K562 (cell line): ENCODE results near the gene HOXB3. TPM values are rescaled to one million over a fixed set of nuclear protein-coding genes. Genes with fewer than 3 reads are reported as not detected.

Experiments used
- CCNT2 ChIP-seq: IDR thresholded peaks from 2 replicates; pipeline ENCODE4 v1.6.1; 2011; ENCODE audit warnings: borderline replicate concordance, low read depth, mild to moderate bottlenecking, moderate library complexity, mixed read lengths, low read length; ENCODE audit not compliant: insufficient read length; ENCODE audit errors: extremely low read depth
- EZH2 ChIP-seq: IDR thresholded peaks from 2 replicates; pipeline ENCODE4 v1.6.1; 2012; ENCODE audit warnings: low read depth, mild to moderate bottlenecking, inconsistent platforms, low read length, borderline replicate concordance
- HMG20B ChIP-seq: fragments of 250-450 bp; sonication (Bioruptor Pico); IDR thresholded peaks from 2 replicates; pipeline ENCODE4 v1.5.0; 2021; ENCODE audit warnings: mild to moderate bottlenecking
- LEF1 ChIP-seq: fragments of 450-650 bp; IDR thresholded peaks from 2 replicates; pipeline ENCODE4 v1.6.1; 2016; ENCODE audit warnings: mild to moderate bottlenecking
- MTA1 ChIP-seq: fragments of 450-650 bp; IDR thresholded peaks from 2 replicates; pipeline ENCODE4 v1.6.1; 2017; ENCODE audit warnings: borderline replicate concordance
- PHB2 ChIP-seq: fragments of 450-650 bp; IDR thresholded peaks from 2 replicates; pipeline ENCODE4 v1.6.1; 2017; ENCODE audit warnings: low read depth
- RNF2 ChIP-seq: sonication (generic); IDR thresholded peaks from 2 replicates; pipeline ENCODE4 v1.6.1; 2016
- SPI1 ChIP-seq: IDR thresholded peaks from 2 replicates; pipeline ENCODE4 v1.6.1; 2011; ENCODE audit warnings: low read depth, low read length, control low read depth, borderline replicate concordance
- ZFX ChIP-seq: sonication (generic); formaldehyde crosslinking; IDR thresholded peaks from 2 replicates; pipeline ENCODE4 v1.8.0; 2022; ENCODE audit warnings: mild to moderate bottlenecking, missing genetic modification reagents, moderate library complexity
- ZKSCAN1 ChIP-seq: fragments of 150-350 bp; IDR thresholded peaks from 2 replicates; pipeline ENCODE4 v1.6.1; 2016; ENCODE audit warnings: low read depth, low read length
- ZNF134 ChIP-seq: fragments of 250-450 bp; sonication (Bioruptor Pico); conservative IDR thresholded peaks from 2 replicates; pipeline ENCODE4 v1.4.0; 2020
- ZNF239 ChIP-seq: fragments of 250-450 bp; sonication (Bioruptor Pico); IDR thresholded peaks from 2 replicates; pipeline ENCODE4 v1.4.0; 2020; ENCODE audit warnings: mild to moderate bottlenecking
- polyA plus RNA-seq, 8 experiments: library from polyadenylated mRNA; depleted of rRNA in 4 of 8; stranded (reverse) in 5 of 8; unstranded in 3 of 8; fragments of >200 nt; fragmentation: Nextera tagmentation in 2 of 8; fragmentation: Illumina TruSeq in 1 of 8; extraction: Ambion mirVana in 2 of 8; extraction: Trizol in 1 of 8; gene quantifications; 2 replicates each; pipeline versions ENCODE4 v1.2.1 to v1.2.3, GENCODE V29; 2011 to 2014; ENCODE audit warnings: inconsistent platforms in 1 of 8, missing spikeins in 1 of 8
- total RNA-seq, 7 experiments: library from RNA; depleted of rRNA in 6 of 7; stranded (reverse); fragments of >200 nt in 6 of 7; fragmentation: Illumina TruSeq in 2 of 7; extraction: Trizol in 2 of 7; gene quantifications; 2 replicates each; pipeline versions ENCODE4 v1.2.1 to v1.2.3, GENCODE V29; 2011 to 2021; ENCODE audit warnings: low replicate concordance in 1 of 7
- TF ChIP-seq, protein P1 (sequence below): fragments of 450-650 bp; IDR thresholded peaks from 2 replicates; pipeline ENCODE4 v1.6.1; 2018; ENCODE audit not compliant: partially characterized antibody
- TF ChIP-seq, protein P2 (sequence below): fragments of 250-450 bp; sonication (Bioruptor Pico); IDR thresholded peaks from 2 replicates; pipeline ENCODE4 v1.8.0; 2021; ENCODE audit warnings: borderline replicate concordance, mild to moderate bottlenecking, moderate library complexity; ENCODE audit not compliant: poor library complexity, severe bottlenecking
- TF ChIP-seq, protein P3 (sequence below), 2 experiments: fragments of 450-650 bp in 1 of 2; sonication (generic) in 1 of 2; formaldehyde crosslinking in 1 of 2; IDR thresholded peaks in 1 of 2; conservative IDR thresholded peaks in 1 of 2; 2 replicates each; pipeline versions ENCODE4 v1.6.1 to v1.8.1; 2016 to 2023; ENCODE audit warnings: mild to moderate bottlenecking in 2 of 2, moderate library complexity in 2 of 2, inconsistent platforms in 1 of 2, missing genetic modification reagents in 1 of 2
- TF ChIP-seq, protein P4 (sequence below): fragments of 450-650 bp; formaldehyde crosslinking; IDR thresholded peaks from 2 replicates; pipeline ENCODE4 v1.4.0; 2022; ENCODE audit warnings: mild to moderate bottlenecking, moderate library complexity
- TF ChIP-seq, protein P5 (sequence below): fragments of 450-650 bp; formaldehyde crosslinking; conservative IDR thresholded peaks from 2 replicates; pipeline ENCODE4 v1.4.0; 2022; ENCODE audit warnings: mild to moderate bottlenecking, missing genetic modification characterization
- TF ChIP-seq, protein P6 (sequence below): fragments of 450-650 bp; formaldehyde crosslinking; IDR thresholded peaks from 2 replicates; pipeline ENCODE4 v1.4.0; 2022; ENCODE audit warnings: missing genetic modification characterization

The HOXB3 gene
- total and polyA plus RNA-seq, 9 of the 15 experiments (the other 6 are each of a cell fraction or from before 2014, with no cell fraction given), result 2.4 to 41.3 (median 20.2) TPM

DNA sequence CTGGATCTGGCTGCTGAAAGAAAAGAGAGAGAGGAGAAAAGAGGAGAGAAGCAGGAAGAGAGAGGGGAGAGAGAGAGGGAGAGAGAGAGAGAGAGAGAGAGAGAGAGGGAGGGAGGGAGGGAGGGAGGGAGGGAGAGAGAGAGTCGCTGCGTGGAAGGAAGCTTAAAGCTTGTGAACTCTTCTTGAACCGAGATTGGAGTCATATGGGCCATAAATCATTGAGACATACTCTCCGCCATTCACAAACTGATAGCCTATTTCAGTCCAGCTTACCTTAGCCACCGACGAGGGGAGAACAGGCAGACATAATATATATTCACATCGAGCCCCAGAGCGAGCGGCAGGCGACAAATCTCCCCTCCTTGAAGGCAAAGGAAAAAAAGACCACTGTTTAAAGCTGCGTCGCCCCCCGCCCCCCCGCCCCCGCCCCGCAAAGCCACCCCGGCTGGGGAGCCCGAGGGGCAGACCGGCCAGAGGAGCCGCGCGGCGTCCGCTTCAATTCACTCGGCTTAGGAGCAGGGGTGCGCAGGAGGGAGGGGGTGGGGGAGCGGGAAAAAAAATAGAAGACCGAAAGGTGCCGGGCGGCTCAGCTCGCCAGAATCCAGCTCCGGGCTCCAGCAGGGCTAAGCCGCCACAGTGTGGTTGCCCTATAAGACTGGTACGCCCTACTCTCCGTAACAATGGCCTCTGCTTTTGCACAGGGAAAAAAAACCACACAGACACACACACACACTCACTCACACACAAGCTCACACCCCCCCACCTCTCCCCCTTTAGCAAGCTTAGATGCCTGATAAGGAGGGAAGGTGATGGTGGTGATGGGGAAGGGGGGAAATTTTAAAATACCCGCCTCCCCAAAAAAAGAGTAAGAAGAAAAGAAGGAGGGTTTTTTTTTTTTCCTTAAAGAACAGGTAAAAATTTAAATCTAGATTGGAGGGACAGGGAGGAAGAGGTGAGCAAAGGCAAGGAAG is 34.5 kb downstream of the HOXB3 start (continued):
- TF ChIP-seq, protein P1, sequence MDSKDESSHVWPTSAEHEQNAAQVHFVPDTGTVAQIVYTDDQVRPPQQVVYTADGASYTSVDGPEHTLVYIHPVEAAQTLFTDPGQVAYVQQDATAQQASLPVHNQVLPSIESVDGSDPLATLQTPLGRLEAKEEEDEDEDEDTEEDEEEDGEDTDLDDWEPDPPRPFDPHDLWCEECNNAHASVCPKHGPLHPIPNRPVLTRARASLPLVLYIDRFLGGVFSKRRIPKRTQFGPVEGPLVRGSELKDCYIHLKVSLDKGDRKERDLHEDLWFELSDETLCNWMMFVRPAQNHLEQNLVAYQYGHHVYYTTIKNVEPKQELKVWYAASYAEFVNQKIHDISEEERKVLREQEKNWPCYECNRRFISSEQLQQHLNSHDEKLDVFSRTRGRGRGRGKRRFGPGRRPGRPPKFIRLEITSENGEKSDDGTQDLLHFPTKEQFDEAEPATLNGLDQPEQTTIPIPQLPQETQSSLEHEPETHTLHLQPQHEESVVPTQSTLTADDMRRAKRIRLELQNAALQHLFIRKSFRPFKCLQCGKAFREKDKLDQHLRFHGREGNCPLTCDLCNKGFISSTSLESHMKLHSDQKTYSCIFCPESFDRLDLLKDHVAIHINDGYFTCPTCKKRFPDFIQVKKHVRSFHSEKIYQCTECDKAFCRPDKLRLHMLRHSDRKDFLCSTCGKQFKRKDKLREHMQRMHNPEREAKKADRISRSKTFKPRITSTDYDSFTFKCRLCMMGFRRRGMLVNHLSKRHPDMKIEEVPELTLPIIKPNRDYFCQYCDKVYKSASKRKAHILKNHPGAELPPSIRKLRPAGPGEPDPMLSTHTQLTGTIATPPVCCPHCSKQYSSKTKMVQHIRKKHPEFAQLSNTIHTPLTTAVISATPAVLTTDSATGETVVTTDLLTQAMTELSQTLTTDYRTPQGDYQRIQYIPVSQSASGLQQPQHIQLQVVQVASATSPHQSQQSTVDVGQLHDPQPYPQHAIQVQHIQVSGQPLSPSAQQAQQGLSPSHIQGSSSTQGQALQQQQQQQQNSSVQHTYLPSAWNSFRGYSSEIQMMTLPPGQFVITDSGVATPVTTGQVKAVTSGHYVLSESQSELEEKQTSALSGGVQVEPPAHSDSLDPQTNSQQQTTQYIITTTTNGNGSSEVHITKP, result peak; percentile 97
- TF ChIP-seq SPI1, result no peak
- no peak for TF ChIP-seq PHB2
- TF ChIP-seq, protein P2, sequence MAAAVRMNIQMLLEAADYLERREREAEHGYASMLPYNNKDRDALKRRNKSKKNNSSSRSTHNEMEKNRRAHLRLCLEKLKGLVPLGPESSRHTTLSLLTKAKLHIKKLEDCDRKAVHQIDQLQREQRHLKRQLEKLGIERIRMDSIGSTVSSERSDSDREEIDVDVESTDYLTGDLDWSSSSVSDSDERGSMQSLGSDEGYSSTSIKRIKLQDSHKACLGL, result no peak
- no peak; the same call in 1 of the 2 replicates for TF ChIP-seq ZNF239 (CRISPR knock-in tag)
- TF ChIP-seq MTA1, result peak; percentile 82
- TF ChIP-seq, protein P3, sequence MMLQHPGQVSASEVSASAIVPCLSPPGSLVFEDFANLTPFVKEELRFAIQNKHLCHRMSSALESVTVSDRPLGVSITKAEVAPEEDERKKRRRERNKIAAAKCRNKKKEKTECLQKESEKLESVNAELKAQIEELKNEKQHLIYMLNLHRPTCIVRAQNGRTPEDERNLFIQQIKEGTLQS (IDR thresholded peaks at IDR 0.05), result no peak
- TF ChIP-seq, protein P3 (CRISPR knock-in tag; conservative IDR thresholded peaks at IDR 0.05), result no peak
- no peak for TF ChIP-seq EZH2
- TF ChIP-seq, protein P4, sequence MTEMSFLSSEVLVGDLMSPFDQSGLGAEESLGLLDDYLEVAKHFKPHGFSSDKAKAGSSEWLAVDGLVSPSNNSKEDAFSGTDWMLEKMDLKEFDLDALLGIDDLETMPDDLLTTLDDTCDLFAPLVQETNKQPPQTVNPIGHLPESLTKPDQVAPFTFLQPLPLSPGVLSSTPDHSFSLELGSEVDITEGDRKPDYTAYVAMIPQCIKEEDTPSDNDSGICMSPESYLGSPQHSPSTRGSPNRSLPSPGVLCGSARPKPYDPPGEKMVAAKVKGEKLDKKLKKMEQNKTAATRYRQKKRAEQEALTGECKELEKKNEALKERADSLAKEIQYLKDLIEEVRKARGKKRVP, result no peak
- TF ChIP-seq RNF2, result peak; percentile 92
- TF ChIP-seq, protein P5, sequence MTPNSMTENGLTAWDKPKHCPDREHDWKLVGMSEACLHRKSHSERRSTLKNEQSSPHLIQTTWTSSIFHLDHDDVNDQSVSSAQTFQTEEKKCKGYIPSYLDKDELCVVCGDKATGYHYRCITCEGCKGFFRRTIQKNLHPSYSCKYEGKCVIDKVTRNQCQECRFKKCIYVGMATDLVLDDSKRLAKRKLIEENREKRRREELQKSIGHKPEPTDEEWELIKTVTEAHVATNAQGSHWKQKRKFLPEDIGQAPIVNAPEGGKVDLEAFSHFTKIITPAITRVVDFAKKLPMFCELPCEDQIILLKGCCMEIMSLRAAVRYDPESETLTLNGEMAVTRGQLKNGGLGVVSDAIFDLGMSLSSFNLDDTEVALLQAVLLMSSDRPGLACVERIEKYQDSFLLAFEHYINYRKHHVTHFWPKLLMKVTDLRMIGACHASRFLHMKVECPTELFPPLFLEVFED (CRISPR knock-in tag), result no peak; the same call in none of the 2 replicates
- TF ChIP-seq, protein P6, sequence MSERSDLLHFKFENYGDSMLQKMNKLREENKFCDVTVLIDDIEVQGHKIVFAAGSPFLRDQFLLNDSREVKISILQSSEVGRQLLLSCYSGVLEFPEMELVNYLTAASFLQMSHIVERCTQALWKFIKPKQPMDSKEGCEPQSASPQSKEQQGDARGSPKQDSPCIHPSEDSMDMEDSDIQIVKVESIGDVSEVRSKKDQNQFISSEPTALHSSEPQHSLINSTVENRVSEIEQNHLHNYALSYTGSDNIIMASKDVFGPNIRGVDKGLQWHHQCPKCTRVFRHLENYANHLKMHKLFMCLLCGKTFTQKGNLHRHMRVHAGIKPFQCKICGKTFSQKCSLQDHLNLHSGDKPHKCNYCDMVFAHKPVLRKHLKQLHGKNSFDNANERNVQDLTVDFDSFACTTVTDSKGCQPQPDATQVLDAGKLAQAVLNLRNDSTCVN (CRISPR knock-in tag), result peak; percentile 65; the same call in 1 of the 2 replicates
- TF ChIP-seq LEF1, result peak; percentile 62
- TF ChIP-seq HMG20B (CRISPR knock-in tag), result no peak
- no peak for TF ChIP-seq ZFX
- TF ChIP-seq CCNT2, result peak; percentile 33
- TF ChIP-seq ZKSCAN1, result no peak
- TF ChIP-seq ZNF134 (CRISPR knock-in tag), result no peak
